BE2C (cell line): ENCODE results near the gene CDC42SE2.

ENCODE experiments used
- DNase-seq: peaks from one replicate; pipeline ENCODE4 v3.0.0-alpha.2; 2020
- H3K27me3 ChIP-seq: fragments of 250-450 bp; sonication (Bioruptor Pico); 2 replicates; pipeline ENCODE4 v1.5.1; 2020; ENCODE audit warnings: mild to moderate bottlenecking
- H3K36me3 ChIP-seq: fragments of 250-450 bp; sonication (Bioruptor Pico); 2 replicates; pipeline ENCODE4 v1.5.1; 2020; ENCODE audit warnings: mild to moderate bottlenecking
- H3K4me1 ChIP-seq: fragments of 250-450 bp; sonication (Bioruptor Pico); 2 replicates; pipeline ENCODE4 v1.5.1; 2020
- H3K4me3 ChIP-seq: 2 replicates; pipeline ENCODE4 v1.5.1; 2011; ENCODE audit warnings: low read depth, low read length
- H3K9me3 ChIP-seq: fragments of 250-450 bp; sonication (Bioruptor Pico); 2 replicates; pipeline ENCODE4 v1.5.1; 2020
- CTCF ChIP-seq: IDR thresholded peaks from 2 replicates; pipeline ENCODE4 v1.5.1; 2012; ENCODE audit warnings: mild to moderate bottlenecking, low read depth, low read length

The CDC42SE2 gene

GRCh38 chr5:131221008-131221703 lies 42.7 kb upstream of the CDC42SE2 start:
- no peaks in the 10 kb centered on the region for H3K36me3 ChIP-seq
- no peaks in the 10 kb centered on the region for H3K9me3 ChIP-seq
- no peak for DNase-seq
- no peak overlapping the region for H3K4me3 ChIP-seq
- H3K27me3 ChIP-seq, result no peaks in the 10 kb centered on the region
- no peak for TF ChIP-seq CTCF
- H3K4me1 ChIP-seq, result no peaks in the 10 kb centered on the region

GRCh38 chr5:131221888-131222287 lies 42.0 kb upstream of the CDC42SE2 start:
- no peak for DNase-seq
- no peaks in the 10 kb centered on the region for H3K4me1 ChIP-seq
- no peaks in the 10 kb centered on the region for H3K9me3 ChIP-seq
- H3K27me3 ChIP-seq, result no peaks in the 10 kb centered on the region
- H3K4me3 ChIP-seq, result no peak overlapping the region
- no peaks in the 10 kb centered on the region for H3K36me3 ChIP-seq
- TF ChIP-seq CTCF, result no peak

- H3K4me3 ChIP-seq, result no peak overlapping the region
- no peak for TF ChIP-seq CTCF
- no peaks in the 10 kb centered on the region for H3K36me3 ChIP-seq
- no peaks in the 10 kb centered on the region for H3K27me3 ChIP-seq
- DNase-seq, result no peak
- H3K9me3 ChIP-seq, result no peaks in the 10 kb centered on the region
- no peaks in the 10 kb centered on the region for H3K4me1 ChIP-seq
Measured at GRCh38 chr5:131222731-131223130, 41.1 kb upstream of the CDC42SE2 start.

- TF ChIP-seq CTCF, result no peak
- H3K9me3 ChIP-seq, result no peaks in the 10 kb centered on the region
- no peak for DNase-seq
- no peak overlapping the region for H3K4me3 ChIP-seq
- no peaks in the 10 kb centered on the region for H3K27me3 ChIP-seq
- no peaks in the 10 kb centered on the region for H3K4me1 ChIP-seq
- no peaks in the 10 kb centered on the region for H3K36me3 ChIP-seq
Measured at GRCh38 chr5:131223751-131224386, 40.0 kb upstream of the CDC42SE2 start.

GRCh38 chr5:131224387-131225201 lies 39.3 kb upstream of the CDC42SE2 start:
- Histone ChIP-seq H3K27me3 (no peaks in the 10 kb centered on the region), H3K36me3 (no peaks in the 10 kb centered on the region), H3K9me3 (no peaks in the 10 kb centered on the region), H3K4me1 (no peaks in the 10 kb centered on the region), H3K4me3 (no peak overlapping the region)
- no peak for DNase-seq
- TF ChIP-seq CTCF, result no peak
